Measurements from ENCODE around the gene LCLAT1.

- TF ChIP-seq TCF7L2 (IDR thresholded peaks at IDR 0.05; ENCODE audit: low read depth, low read length) (no peak), CTCF (IDR thresholded peaks at IDR 0.05) (no peak), POLR2AphosphoS5 (IDR thresholded peaks at IDR 0.05; ENCODE audit: low read depth, low read length) (no peak)
These were observed 23.4 kb downstream of the LCLAT1 start for GRCh38 chr2:30470426-30470825.
